GM12872 (cell line): ENCODE data around the gene GRIK1.

Experiments
- TF ChIP-seq, protein P1 (sequence below): IDR thresholded peaks from 3 replicates; pipeline ENCODE4 v1.5.1; 2011; ENCODE audit warnings: low read depth, mild to moderate bottlenecking, low read length, moderate library complexity; ENCODE audit not compliant: insufficient read depth

GRIK1 gene

DNA sequence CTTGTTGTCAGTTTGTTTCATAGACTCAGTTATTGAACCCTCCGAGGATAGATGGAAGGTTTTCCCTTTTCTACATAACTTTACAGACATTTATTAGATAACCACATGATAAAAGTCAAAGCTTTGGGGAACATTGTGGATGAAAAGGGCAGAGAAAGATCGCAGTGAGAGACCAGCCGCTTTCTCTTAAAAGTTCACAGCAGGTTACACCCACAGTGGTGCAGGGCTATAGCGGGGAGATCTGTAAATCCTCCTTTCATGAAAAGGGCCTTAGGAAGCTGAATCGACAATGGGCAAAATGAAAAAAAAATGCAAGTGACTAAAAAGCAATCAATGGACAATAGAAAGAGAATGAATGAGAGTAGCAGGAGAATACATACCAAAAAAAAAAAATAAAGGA is 218.6 kb downstream of the GRIK1 start:
- TF ChIP-seq, protein P1, sequence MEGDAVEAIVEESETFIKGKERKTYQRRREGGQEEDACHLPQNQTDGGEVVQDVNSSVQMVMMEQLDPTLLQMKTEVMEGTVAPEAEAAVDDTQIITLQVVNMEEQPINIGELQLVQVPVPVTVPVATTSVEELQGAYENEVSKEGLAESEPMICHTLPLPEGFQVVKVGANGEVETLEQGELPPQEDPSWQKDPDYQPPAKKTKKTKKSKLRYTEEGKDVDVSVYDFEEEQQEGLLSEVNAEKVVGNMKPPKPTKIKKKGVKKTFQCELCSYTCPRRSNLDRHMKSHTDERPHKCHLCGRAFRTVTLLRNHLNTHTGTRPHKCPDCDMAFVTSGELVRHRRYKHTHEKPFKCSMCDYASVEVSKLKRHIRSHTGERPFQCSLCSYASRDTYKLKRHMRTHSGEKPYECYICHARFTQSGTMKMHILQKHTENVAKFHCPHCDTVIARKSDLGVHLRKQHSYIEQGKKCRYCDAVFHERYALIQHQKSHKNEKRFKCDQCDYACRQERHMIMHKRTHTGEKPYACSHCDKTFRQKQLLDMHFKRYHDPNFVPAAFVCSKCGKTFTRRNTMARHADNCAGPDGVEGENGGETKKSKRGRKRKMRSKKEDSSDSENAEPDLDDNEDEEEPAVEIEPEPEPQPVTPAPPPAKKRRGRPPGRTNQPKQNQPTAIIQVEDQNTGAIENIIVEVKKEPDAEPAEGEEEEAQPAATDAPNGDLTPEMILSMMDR: no peak

DNA sequence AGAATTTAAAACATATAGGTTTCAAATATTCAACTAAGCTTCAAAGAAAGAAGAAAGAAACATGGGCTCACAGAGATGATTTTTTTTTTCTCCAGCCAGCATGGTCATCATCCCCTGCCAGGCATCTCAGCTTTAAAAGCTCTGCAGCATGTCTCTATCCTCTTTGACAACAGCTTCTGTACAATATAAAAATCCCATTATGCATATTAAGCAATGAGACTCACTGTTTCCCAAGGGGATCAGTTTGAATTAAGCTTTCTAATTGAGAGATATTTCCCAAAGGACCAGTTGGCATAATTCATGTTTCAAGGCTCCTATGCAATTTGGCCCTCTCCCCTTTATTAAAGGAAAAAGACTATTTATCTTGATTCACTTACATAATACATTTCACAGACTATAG is 220.3 kb downstream of the GRIK1 start:
- TF ChIP-seq, protein P1: no peak

DNA sequence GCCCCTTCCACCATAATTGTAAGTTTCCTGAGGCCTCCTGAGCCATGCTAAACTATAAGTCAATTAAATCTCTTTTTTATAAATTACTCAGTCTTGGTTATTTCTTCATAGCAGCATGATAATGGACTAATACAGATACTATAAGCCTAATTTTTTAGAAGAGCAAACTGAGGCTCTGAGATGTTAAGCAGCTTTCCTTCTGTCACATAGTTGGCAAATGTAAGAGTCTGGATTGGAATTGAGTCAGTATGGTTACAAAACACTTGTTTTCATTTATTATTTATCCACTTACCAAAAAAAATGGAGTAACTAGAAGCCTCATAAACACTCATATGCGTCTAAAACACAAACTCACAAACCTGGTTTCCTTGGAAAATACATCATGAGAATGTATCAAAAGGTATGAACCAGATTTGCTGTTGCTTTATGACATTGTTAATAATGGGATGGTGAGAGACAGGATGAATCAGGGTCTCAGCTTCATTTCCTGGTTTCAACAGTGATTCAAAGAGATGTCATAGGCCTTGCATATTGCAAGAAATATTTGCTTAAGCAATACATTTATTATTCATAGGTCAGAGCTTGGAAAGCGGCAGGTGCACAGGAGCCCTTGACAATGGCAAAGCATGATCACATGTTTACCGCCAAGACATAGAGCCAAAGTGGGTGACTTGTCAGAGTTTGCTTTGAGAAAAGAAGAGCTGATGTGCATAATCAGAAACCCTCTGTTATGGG is 221.5 kb downstream of the GRIK1 start:
- TF ChIP-seq, protein P1: no peak

DNA sequence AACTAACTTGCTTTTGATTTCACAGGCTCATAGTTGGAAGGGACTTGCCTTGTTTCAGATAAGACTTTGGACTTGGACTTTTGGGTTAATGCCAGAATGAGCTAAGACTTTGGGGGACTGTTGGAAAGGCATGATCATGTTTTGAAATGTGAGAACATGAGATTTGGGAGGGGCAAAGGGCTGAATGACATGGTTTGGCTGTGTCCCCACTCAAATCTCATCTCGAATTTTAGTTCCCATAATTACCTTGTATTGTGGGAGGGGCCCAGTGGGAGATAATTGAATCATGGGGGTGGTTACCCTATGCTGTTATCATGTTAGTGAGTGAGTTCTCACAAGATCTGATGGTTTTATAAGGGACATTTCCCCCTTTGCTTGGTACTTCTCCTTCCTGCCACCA is 222.1 kb downstream of the GRIK1 start:
- TF ChIP-seq, protein P1: no peak

DNA sequence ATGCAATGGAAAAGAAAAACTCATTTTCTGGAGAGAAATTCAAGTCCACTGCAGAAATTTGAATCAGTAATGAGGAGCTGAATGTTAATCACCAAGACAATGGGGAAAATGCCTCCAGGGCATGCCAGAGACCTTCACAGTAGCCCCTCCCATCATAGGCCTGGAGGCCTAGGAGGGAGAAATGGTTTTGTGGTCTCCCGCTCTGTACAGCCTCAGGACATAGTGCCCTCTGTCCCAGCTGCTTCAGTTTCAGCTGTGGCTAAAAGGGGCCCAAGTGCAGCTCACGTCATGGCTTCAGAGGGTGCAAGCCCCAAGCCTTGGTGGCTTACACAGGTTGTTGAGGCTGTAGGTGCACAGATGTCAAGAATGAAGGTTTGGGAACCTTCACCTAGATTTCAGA is 223.0 kb downstream of the GRIK1 start:
- TF ChIP-seq, protein P1: no peak

DNA sequence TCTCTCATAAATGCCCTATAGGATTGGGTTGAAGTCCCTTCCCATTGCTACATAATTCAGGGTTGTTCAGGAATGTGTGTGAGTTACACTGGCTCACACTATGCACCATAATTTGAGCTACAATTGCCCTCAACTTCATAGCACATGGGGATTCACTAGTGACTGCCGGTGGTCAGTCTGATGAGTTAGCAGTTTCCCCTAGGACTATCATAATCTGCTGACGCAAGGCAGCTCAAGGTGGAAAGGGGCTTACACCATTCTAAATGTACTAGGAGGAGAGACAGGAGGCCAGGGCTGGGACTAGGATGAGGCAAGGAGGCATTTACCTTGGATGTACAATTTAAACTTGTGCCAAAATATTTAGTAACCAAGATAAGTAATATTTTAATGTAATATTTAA is 224.7 kb downstream of the GRIK1 start:
- TF ChIP-seq, protein P1: no peak

DNA sequence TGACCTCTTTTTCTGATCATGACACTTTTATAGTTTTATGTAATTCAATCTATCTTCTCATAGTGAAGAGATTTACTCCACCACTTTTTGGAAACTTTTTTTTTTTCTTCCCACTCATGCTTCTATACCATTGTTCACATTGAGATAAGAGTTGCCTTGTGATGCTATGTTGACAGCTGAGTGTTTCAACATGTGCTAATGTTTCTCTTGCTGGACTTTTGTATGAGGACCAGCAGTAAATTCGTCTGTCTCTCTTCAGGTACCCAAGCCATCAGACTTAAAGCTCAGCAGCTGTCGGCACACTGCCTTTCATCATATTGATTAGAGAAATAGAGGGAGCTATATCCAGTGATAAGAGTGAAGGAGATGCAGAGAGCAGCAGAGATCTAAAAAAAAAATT is 227.0 kb downstream of the GRIK1 start:
- TF ChIP-seq, protein P1: no peak

DNA sequence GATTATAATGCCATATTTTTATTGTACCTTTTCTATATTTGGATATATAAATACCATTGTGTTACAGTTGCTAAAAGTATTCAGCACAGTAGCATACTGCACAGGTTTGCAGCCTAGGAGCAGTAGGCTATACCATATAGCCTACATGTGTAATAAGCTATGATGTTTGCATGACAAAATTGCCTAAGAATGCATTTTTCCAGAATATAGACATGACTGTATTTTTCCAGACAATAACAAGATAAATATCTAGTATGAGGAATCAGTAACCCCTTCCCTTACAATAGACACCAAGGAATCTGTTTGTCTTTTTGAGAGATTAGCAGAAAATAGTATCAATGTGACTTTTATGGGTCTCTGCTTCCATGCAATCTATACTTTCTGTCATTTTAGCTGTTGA is 228.6 kb downstream of the GRIK1 start:
- TF ChIP-seq, protein P1: no peak
